HepG2 (cell line): ENCODE measurements around the gene ADRA2B. TPM values are rescaled to one million over a fixed set of nuclear protein-coding genes. Genes with fewer than 3 reads are reported as not detected.

Experiments
- ATF7-NPFF ChIP-seq: sonication (generic); formaldehyde crosslinking; IDR thresholded peaks from 2 replicates; pipeline ENCODE4 v1.8.1; 2023; ENCODE audit warnings: mild to moderate bottlenecking, low read depth, missing genetic modification reagents, moderate library complexity
- BCL6 ChIP-seq: IDR thresholded peaks from 2 replicates; pipeline ENCODE4 v1.6.1; 2016; ENCODE audit warnings: missing genetic modification reagents, missing compliant biosample characterization
- GATAD1 ChIP-seq: IDR thresholded peaks from 2 replicates; pipeline ENCODE4 v1.6.1; 2016; ENCODE audit warnings: missing genetic modification reagents, missing compliant biosample characterization
- HOXA3 ChIP-seq: sonication (generic); formaldehyde crosslinking; IDR thresholded peaks from 2 replicates; pipeline ENCODE4 v1.5.0; 2020; ENCODE audit warnings: missing genetic modification reagents
- KLF16 ChIP-seq, 2 experiments: sonication (generic) in 1 of 2; formaldehyde crosslinking in 1 of 2; IDR thresholded peaks; 2 replicates each; pipeline versions ENCODE4 v1.6.1 to v1.8.0; 2016 to 2023; ENCODE audit warnings: missing genetic modification reagents in 2 of 2, missing compliant biosample characterization in 1 of 2
- MAFK ChIP-seq, 2 experiments: IDR thresholded peaks in 1 of 2; conservative IDR thresholded peaks in 1 of 2; 2 replicates each; pipeline ENCODE4 v1.6.1; 2011; ENCODE audit warnings: improper control_type of control experiment in 2 of 2, low read length in 2 of 2
- NCOA1 ChIP-seq: sonication (generic); formaldehyde crosslinking; IDR thresholded peaks from 2 replicates; pipeline ENCODE4 v1.9.0; 2021; ENCODE audit warnings: missing genetic modification reagents
- PRPF4 ChIP-seq: fragments of 200-400 bp; formaldehyde crosslinking; IDR thresholded peaks from 2 replicates; pipeline ENCODE4 v1.6.1; 2016; ENCODE audit warnings: low read length, low read depth; ENCODE audit not compliant: poor library complexity, severe bottlenecking
- SOX13 ChIP-seq, 3 experiments: fragments of 450-650 bp in 1 of 3; sonication (generic) in 1 of 3; formaldehyde crosslinking in 1 of 3; IDR thresholded peaks in 2 of 3; conservative IDR thresholded peaks in 1 of 3; 2 replicates each; pipeline versions ENCODE4 v1.5.0 to v1.6.1; 2016 to 2020; ENCODE audit warnings: antibody characterized with exemption in 1 of 3, mild to moderate bottlenecking in 1 of 3, missing compliant biosample characterization in 1 of 3, missing genetic modification reagents in 1 of 3, moderate library complexity in 1 of 3
- TBX2 ChIP-seq: sonication (generic); formaldehyde crosslinking; IDR thresholded peaks from 2 replicates; pipeline ENCODE4 v1.5.0; 2020; ENCODE audit warnings: missing genetic modification reagents, mild to moderate bottlenecking, borderline replicate concordance
- ZSCAN25 ChIP-seq: sonication (generic); formaldehyde crosslinking; IDR thresholded peaks from 2 replicates; pipeline ENCODE4 v1.8.0; 2022; ENCODE audit warnings: mild to moderate bottlenecking, missing genetic modification reagents
- polyA plus RNA-seq, 8 experiments: library from polyadenylated mRNA; depleted of rRNA in 3 of 8; stranded (reverse) in 7 of 8; unstranded in 1 of 8; fragments of >200 nt; fragmentation: Illumina TruSeq in 4 of 8; extraction: Trizol in 4 of 8; gene quantifications; 2 replicates each; pipeline versions ENCODE4 v1.2.1 to v1.2.3, GENCODE V29; 2011 to 2016; ENCODE audit warnings: low read depth in 4 of 8, missing spikeins in 1 of 8, mixed read lengths in 1 of 8; ENCODE audit not compliant: insufficient read depth in 1 of 8
- total RNA-seq, 5 experiments: library from RNA; depleted of rRNA; stranded (reverse); fragments of >200 nt; fragmentation: Illumina TruSeq; extraction: Trizol; gene quantifications; 2 replicates each; pipeline ENCODE4 v1.2.3, GENCODE V29; 2016; ENCODE audit warnings: low read depth in 1 of 5
- TF ChIP-seq, protein P1 (sequence below): sonication (generic); formaldehyde crosslinking; IDR thresholded peaks from 2 replicates; pipeline ENCODE4 v1.5.0; 2020; ENCODE audit warnings: missing genetic modification reagents
- TF ChIP-seq, protein P2 (sequence below): sonication (generic); formaldehyde crosslinking; IDR thresholded peaks from 2 replicates; pipeline ENCODE4 v1.4.0; 2020; ENCODE audit warnings: mild to moderate bottlenecking, missing genetic modification reagents, borderline replicate concordance
- TF ChIP-seq, protein P3 (sequence below): sonication (generic); formaldehyde crosslinking; IDR thresholded peaks from 2 replicates; pipeline ENCODE4 v1.4.0; 2020; ENCODE audit warnings: missing genetic modification reagents, borderline replicate concordance
- TF ChIP-seq, protein P4 (sequence below): sonication (generic); formaldehyde crosslinking; IDR thresholded peaks from 2 replicates; pipeline ENCODE4 v1.5.0; 2020; ENCODE audit warnings: mild to moderate bottlenecking, missing genetic modification reagents, borderline replicate concordance

ADRA2B gene
- total and polyA plus RNA-seq, 2 of the 13 experiments (the other 11 are each of a cell fraction or from before 2014, with no cell fraction given) = not detected

DNA sequence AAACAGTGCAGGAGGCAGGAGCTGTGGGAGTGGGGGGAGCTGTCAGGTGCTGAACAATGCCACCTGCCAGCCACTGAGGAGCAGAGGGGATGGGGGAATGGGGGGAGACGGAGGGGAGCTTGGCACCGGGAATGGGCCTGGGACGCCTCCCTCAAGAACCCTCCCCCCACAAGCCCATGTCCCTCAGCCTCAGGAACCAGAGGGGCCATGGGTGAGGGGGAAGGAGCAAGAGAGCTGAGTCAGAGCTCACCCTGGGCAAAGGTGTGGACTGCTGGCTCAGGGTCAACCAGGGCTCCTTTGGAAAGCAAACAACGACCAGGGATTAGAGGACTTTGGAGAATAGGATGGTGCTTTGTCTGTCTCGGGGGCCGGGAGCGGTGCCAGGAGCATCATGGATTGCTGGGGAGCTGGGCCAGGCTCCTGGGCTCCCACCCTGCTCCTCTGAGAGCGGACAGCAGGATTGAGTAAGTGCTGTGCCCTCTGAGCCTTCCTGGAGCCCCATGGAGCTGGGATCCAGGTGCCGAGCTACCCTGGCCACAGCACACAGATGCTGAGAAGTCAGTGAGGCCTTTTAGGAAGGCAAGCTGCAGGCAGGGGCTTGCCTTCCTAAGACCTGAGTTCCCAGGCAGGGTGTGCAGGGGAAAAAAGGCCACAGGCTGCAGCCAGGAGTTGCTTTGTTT is 48.3 kb downstream of the ADRA2B start (continued):
- peak; percentile 52; the same call in 1 of the 2 replicates for TF ChIP-seq GATAD1 (CRISPR knock-in tag)
- TF ChIP-seq TBX2 (CRISPR knock-in tag) = peak; percentile 88
- TF ChIP-seq, protein P1, sequence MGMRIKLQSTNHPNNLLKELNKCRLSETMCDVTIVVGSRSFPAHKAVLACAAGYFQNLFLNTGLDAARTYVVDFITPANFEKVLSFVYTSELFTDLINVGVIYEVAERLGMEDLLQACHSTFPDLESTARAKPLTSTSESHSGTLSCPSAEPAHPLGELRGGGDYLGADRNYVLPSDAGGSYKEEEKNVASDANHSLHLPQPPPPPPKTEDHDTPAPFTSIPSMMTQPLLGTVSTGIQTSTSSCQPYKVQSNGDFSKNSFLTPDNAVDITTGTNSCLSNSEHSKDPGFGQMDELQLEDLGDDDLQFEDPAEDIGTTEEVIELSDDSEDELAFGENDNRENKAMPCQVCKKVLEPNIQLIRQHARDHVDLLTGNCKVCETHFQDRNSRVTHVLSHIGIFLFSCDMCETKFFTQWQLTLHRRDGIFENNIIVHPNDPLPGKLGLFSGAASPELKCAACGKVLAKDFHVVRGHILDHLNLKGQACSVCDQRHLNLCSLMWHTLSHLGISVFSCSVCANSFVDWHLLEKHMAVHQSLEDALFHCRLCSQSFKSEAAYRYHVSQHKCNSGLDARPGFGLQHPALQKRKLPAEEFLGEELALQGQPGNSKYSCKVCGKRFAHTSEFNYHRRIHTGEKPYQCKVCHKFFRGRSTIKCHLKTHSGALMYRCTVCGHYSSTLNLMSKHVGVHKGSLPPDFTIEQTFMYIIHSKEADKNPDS (CRISPR knock-in tag) = peak; percentile 56; the same call in 1 of the 2 replicates
- 0 out of 4 replicates have a peak, but pooled peaks of 1 of the 2 experiments have one; percentile 55 for TF ChIP-seq KLF16 (CRISPR knock-in tag; IDR thresholded peaks at IDR 0.05)
- TF ChIP-seq MAFK (conservative IDR thresholded peaks at IDR 0.05 in 1 of 2, IDR thresholded peaks at IDR 0.05 in 1 of 2; ENCODE audit: low read length in 2 of 2) = peak; percentile 50 to 75
- TF ChIP-seq, protein P2, sequence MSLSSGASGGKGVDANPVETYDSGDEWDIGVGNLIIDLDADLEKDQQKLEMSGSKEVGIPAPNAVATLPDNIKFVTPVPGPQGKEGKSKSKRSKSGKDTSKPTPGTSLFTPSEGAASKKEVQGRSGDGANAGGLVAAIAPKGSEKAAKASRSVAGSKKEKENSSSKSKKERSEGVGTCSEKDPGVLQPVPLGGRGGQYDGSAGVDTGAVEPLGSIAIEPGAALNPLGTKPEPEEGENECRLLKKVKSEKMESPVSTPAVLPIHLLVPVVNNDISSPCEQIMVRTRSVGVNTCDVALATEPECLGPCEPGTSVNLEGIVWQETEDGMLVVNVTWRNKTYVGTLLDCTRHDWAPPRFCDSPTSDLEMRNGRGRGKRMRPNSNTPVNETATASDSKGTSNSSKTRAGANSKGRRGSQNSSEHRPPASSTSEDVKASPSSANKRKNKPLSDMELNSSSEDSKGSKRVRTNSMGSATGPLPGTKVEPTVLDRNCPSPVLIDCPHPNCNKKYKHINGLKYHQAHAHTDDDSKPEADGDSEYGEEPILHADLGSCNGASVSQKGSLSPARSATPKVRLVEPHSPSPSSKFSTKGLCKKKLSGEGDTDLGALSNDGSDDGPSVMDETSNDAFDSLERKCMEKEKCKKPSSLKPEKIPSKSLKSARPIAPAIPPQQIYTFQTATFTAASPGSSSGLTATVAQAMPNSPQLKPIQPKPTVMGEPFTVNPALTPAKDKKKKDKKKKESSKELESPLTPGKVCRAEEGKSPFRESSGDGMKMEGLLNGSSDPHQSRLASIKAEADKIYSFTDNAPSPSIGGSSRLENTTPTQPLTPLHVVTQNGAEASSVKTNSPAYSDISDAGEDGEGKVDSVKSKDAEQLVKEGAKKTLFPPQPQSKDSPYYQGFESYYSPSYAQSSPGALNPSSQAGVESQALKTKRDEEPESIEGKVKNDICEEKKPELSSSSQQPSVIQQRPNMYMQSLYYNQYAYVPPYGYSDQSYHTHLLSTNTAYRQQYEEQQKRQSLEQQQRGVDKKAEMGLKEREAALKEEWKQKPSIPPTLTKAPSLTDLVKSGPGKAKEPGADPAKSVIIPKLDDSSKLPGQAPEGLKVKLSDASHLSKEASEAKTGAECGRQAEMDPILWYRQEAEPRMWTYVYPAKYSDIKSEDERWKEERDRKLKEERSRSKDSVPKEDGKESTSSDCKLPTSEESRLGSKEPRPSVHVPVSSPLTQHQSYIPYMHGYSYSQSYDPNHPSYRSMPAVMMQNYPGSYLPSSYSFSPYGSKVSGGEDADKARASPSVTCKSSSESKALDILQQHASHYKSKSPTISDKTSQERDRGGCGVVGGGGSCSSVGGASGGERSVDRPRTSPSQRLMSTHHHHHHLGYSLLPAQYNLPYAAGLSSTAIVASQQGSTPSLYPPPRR = peak; percentile 61; the same call in 1 of the 2 replicates
- TF ChIP-seq, protein P3, sequence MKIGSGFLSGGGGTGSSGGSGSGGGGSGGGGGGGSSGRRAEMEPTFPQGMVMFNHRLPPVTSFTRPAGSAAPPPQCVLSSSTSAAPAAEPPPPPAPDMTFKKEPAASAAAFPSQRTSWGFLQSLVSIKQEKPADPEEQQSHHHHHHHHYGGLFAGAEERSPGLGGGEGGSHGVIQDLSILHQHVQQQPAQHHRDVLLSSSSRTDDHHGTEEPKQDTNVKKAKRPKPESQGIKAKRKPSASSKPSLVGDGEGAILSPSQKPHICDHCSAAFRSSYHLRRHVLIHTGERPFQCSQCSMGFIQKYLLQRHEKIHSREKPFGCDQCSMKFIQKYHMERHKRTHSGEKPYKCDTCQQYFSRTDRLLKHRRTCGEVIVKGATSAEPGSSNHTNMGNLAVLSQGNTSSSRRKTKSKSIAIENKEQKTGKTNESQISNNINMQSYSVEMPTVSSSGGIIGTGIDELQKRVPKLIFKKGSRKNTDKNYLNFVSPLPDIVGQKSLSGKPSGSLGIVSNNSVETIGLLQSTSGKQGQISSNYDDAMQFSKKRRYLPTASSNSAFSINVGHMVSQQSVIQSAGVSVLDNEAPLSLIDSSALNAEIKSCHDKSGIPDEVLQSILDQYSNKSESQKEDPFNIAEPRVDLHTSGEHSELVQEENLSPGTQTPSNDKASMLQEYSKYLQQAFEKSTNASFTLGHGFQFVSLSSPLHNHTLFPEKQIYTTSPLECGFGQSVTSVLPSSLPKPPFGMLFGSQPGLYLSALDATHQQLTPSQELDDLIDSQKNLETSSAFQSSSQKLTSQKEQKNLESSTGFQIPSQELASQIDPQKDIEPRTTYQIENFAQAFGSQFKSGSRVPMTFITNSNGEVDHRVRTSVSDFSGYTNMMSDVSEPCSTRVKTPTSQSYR (CRISPR knock-in tag) = peak; percentile 88
- peak; percentile 78; the same call in 1 of the 2 replicates for TF ChIP-seq SOX13 (IDR thresholded peaks at IDR 0.05)
- TF ChIP-seq SOX13 (CRISPR knock-in tag; conservative IDR thresholded peaks at IDR 0.05 in 1 of 2, IDR thresholded peaks at IDR 0.05 in 1 of 2) = peak in 1 of 2 experiments; percentile 94; a peak in 2 of 4 replicates
- TF ChIP-seq ATF7-NPFF (CRISPR knock-in tag) = peak; percentile 77
- TF ChIP-seq, protein P4, sequence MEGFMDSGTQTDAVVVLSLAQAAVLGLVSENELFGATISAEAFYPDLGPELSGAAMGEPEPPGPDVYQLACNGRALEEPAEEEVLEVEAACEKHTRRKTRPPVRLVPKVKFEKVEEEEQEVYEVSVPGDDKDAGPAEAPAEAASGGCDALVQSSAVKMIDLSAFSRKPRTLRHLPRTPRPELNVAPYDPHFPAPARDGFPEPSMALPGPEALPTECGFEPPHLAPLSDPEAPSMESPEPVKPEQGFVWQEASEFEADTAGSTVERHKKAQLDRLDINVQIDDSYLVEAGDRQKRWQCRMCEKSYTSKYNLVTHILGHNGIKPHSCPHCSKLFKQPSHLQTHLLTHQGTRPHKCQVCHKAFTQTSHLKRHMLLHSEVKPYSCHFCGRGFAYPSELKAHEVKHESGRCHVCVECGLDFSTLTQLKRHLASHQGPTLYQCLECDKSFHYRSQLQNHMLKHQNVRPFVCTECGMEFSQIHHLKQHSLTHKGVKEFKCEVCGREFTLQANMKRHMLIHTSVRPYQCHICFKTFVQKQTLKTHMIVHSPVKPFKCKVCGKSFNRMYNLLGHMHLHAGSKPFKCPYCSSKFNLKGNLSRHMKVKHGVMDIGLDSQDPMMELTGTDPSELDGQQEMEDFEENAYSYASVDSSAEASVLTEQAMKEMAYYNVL (CRISPR knock-in tag) = peak; percentile 89; the same call in 1 of the 2 replicates
- TF ChIP-seq HOXA3 (CRISPR knock-in tag) = peak; percentile 67; the same call in 1 of the 2 replicates
- TF ChIP-seq ZSCAN25 (CRISPR knock-in tag) = peak; percentile 58; the same call in 1 of the 2 replicates
- peak; percentile 74 for TF ChIP-seq BCL6 (CRISPR knock-in tag)
- peak; percentile 73; the same call in 1 of the 2 replicates for TF ChIP-seq NCOA1 (CRISPR knock-in tag)
- peak; percentile 63 for TF ChIP-seq PRPF4
